ENCODE results near the gene ACVR1. TPM values are rescaled to one million over a fixed set of nuclear protein-coding genes. Genes with fewer than 3 reads are reported as not detected.

Gene ACVR1
- total and polyA plus RNA-seq, 2 experiments from 2014 or later: 8.9 to 21.5 TPM

- Mint-ChIP-seq H3K36me3 (ENCODE audit: low read depth) (peaks cover 7% of the 10 kb centered on the region; the same call in 1 of the 3 replicates), H3K27ac (0 out of 2 replicates have a peak overlapping the region, but pooled peaks have one; percentile 43), H3K4me1 (peaks cover 56% of the 10 kb centered on the region), H3K9me3 (no peaks in the 10 kb centered on the region), H3K27me3 (ENCODE audit: insufficient read depth, low read depth, poor library complexity) (no peaks in the 10 kb centered on the region), H3K4me3 (no peak overlapping the region)
- Histone ChIP-seq H3K4me1 (ENCODE audit: insufficient read depth) (peaks cover 54% of the 10 kb centered on the region), H3K4me2 (peak overlapping the region; percentile 58), H3K27ac (ENCODE audit: low read depth) (peak overlapping the region; percentile 57; the same call in 1 of the 2 replicates), H3K79me2 (replicated peaks; ENCODE audit: insufficient read depth) (no peaks in the 10 kb centered on the region; the same call in 1 of the 2 replicates), H3K36me3 (ENCODE audit: insufficient read depth) (no peaks in the 10 kb centered on the region), H3F3A (replicated peaks; ENCODE audit: low read depth) (no peaks in the 10 kb centered on the region), H2AFZ (no peak overlapping the region), H4K20me1 (replicated peaks; ENCODE audit: insufficient read depth) (no peaks in the 10 kb centered on the region; the same call in 1 of the 2 replicates), H3K27me3 (ENCODE audit: insufficient read depth) (no peaks in the 10 kb centered on the region), H3K9me2 (ENCODE audit: insufficient read depth) (peaks cover 4% of the 10 kb centered on the region; the same call in 1 of the 2 replicates), H3K4me3 (no peak overlapping the region)
- ATAC-seq (peak; percentile 85), DNase-seq (ENCODE audit: low spot score) (peak; percentile 49)
- TF ChIP-seq NANOG (IDR thresholded peaks at IDR 0.05; ENCODE audit: borderline replicate concordance) (no peak), CREB1 (CRISPR knock-in tag; IDR thresholded peaks at IDR 0.05; ENCODE audit: low read depth) (no peak), ETS1 (IDR thresholded peaks at IDR 0.05) (no peak), EZH2 (IDR thresholded peaks at IDR 0.05; ENCODE audit: low read depth, unreplicated experiment) (no peak), STAT1 (IDR thresholded peaks at IDR 0.05; ENCODE audit: unreplicated experiment) (no peak), EZH2phosphoT487 (IDR thresholded peaks at IDR 0.05; ENCODE audit: unreplicated experiment) (no peak)
- TF ChIP-seq, protein P1, sequence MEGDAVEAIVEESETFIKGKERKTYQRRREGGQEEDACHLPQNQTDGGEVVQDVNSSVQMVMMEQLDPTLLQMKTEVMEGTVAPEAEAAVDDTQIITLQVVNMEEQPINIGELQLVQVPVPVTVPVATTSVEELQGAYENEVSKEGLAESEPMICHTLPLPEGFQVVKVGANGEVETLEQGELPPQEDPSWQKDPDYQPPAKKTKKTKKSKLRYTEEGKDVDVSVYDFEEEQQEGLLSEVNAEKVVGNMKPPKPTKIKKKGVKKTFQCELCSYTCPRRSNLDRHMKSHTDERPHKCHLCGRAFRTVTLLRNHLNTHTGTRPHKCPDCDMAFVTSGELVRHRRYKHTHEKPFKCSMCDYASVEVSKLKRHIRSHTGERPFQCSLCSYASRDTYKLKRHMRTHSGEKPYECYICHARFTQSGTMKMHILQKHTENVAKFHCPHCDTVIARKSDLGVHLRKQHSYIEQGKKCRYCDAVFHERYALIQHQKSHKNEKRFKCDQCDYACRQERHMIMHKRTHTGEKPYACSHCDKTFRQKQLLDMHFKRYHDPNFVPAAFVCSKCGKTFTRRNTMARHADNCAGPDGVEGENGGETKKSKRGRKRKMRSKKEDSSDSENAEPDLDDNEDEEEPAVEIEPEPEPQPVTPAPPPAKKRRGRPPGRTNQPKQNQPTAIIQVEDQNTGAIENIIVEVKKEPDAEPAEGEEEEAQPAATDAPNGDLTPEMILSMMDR (conservative IDR thresholded peaks at IDR 0.05; ENCODE audit: low read depth in 2 of 2): no peak
Observed at GRCh38 chr2:157784169-157784822, 91.8 kb downstream of the ACVR1 start.

GRCh38 chr2:157783245-157783644 is 92.9 kb downstream of the ACVR1 start:
- no peaks in the 10 kb centered on the region; the same call in 1 of the 2 replicates for H3K79me2 ChIP-seq (replicated peaks; ENCODE audit: insufficient read depth)
- no peaks in the 10 kb centered on the region for H3F3A ChIP-seq (replicated peaks; ENCODE audit: low read depth)
- H3K27ac ChIP-seq (ENCODE audit: low read depth): no peak overlapping the region
- TF ChIP-seq ZNF114 (CRISPR knock-in tag; IDR thresholded peaks at IDR 0.05): no peak
- TF ChIP-seq REST (IDR thresholded peaks at IDR 0.05; ENCODE audit: unreplicated experiment): no peak
- TF ChIP-seq, protein P1 (conservative IDR thresholded peaks at IDR 0.05; ENCODE audit: low read depth in 2 of 2): no peak
- TF ChIP-seq EZH2 (IDR thresholded peaks at IDR 0.05; ENCODE audit: low read depth, unreplicated experiment): no peak
- no peak for TF ChIP-seq CREB1 (CRISPR knock-in tag; IDR thresholded peaks at IDR 0.05; ENCODE audit: low read depth)
- H3K4me2 ChIP-seq: no peak overlapping the region
- no peaks in the 10 kb centered on the region for H3K9me3 Mint-ChIP-seq
- no peaks in the 10 kb centered on the region; the same call in 1 of the 2 replicates for H4K20me1 ChIP-seq (replicated peaks; ENCODE audit: insufficient read depth)
- no peak overlapping the region for H3K4me3 Mint-ChIP-seq
- H3K36me3 Mint-ChIP-seq (ENCODE audit: low read depth): peaks cover 11% of the 10 kb centered on the region; the same call in 1 of the 3 replicates
- no peaks in the 10 kb centered on the region for H3K27me3 ChIP-seq (ENCODE audit: insufficient read depth)
- H3K4me3 ChIP-seq: no peak overlapping the region
- ATAC-seq: no peak
- peaks cover 54% of the 10 kb centered on the region for H3K4me1 ChIP-seq (ENCODE audit: insufficient read depth)
- no peak for DNase-seq (ENCODE audit: low spot score)
- H3K36me3 ChIP-seq (ENCODE audit: insufficient read depth): no peaks in the 10 kb centered on the region
- peaks cover 4% of the 10 kb centered on the region; the same call in 1 of the 2 replicates for H3K9me2 ChIP-seq (ENCODE audit: insufficient read depth)
- no peaks in the 10 kb centered on the region for H3K27me3 Mint-ChIP-seq (ENCODE audit: insufficient read depth, low read depth, poor library complexity)
- H3K27ac Mint-ChIP-seq: no peak overlapping the region
- H3K4me1 Mint-ChIP-seq: peaks cover 60% of the 10 kb centered on the region
- no peak overlapping the region for H2AFZ ChIP-seq

Data from GM23338 (cell line).